Activated CD4-positive, alpha-beta T cell treated with anti-CD3 and anti-CD28 coated beads for 36 hours (primary cell): ENCODE results near the gene TRIM71. TPM values are rescaled to one million over a fixed set of nuclear protein-coding genes. Genes with fewer than 3 reads are reported as not detected.
"Not testable (repeated sequence)": the region's sequence is repeated elsewhere in the genome, so short reads cannot be mapped to it uniquely, and the experiment has no call there.

ENCODE experiments used
- ATAC-seq: fragments of 200-7000 bp; cut with Tn5 transposase; one replicate; pipeline ENCODE4 v1.10.0; 2021; ENCODE audit warnings: mild to moderate bottlenecking, moderate library complexity
- CTCF ChIA-PET: fragments of 350-600 bp; sonication (Branson Sonifier 250); formaldehyde crosslinking; loops from one replicate; lab custom pipeline; 2021; ENCODE audit warnings: antibody characterized with exemption; lab: Charles Lee
- POLR2A ChIA-PET: fragments of 350-600 bp; sonication (Branson Sonifier 250); formaldehyde crosslinking; loops from one replicate; lab custom pipeline; 2021; ENCODE audit warnings: antibody characterized with exemption, inconsistent platforms; lab: Charles Lee
- DNase-seq: peaks from one replicate; pipeline ENCODE4 v3.0.0-alpha.2; 2020
- H3K27ac Mint-ChIP-seq: one replicate; pipeline ENCODE4 v1.8.0; 2021; ENCODE audit warnings: mixed read lengths
- H3K27me3 Mint-ChIP-seq: one replicate; pipeline ENCODE4 v1.8.0; 2021; ENCODE audit warnings: mixed read lengths
- H3K36me3 Mint-ChIP-seq: one replicate; pipeline ENCODE4 v1.8.0; 2021; ENCODE audit warnings: low read depth, mixed read lengths
- H3K4me1 Mint-ChIP-seq: one replicate; pipeline ENCODE4 v1.8.0; 2021; ENCODE audit warnings: mixed read lengths
- H3K4me3 Mint-ChIP-seq: one replicate; pipeline ENCODE4 v1.8.0; 2021; ENCODE audit warnings: mild to moderate bottlenecking, moderate library complexity, mixed read lengths
- H3K9me3 Mint-ChIP-seq: one replicate; pipeline ENCODE4 v1.8.0; 2021; ENCODE audit warnings: low read depth, mixed read lengths
- intact Hi-C, 2 experiments: fragments of 100-400 bp; cut with DNase I in 1 of 2; cut with micrococcal nuclease in 1 of 2; formaldehyde crosslinking; loops; one replicate each; pipeline versions ENCODE4 v1.14.2 to v1.15.1; 2022 to 2024; cut with DNase I, micrococcal nuclease
- total RNA-seq, 2 experiments: library from RNA; stranded (reverse); gene quantifications; one replicate each; pipeline ENCODE4 v1.2.3, GENCODE V29; 2021

The TRIM71 gene
- total RNA-seq, 2 experiments from 2014 or later = 0.02 to 0.04 TPM

- Mint-ChIP-seq H3K4me1 (peaks cover 14% of the 10 kb centered on the region), H3K27ac (no peak overlapping the region), H3K27me3 (no peaks in the 10 kb centered on the region), H3K4me3 (no peak overlapping the region), H3K9me3 (no peaks in the 10 kb centered on the region), H3K36me3 (no peaks in the 10 kb centered on the region)
- intact Hi-C loops = no loop called here
- ChIA-PET CTCF (interaction anchor here (0.7 kb wide), 2 partner anchors 31 to 63 kb away, joined by 3 read pairs; no protein-coding TSS in a partner anchor), POLR2A (no interaction called here)
- DNase-seq (no peak), ATAC-seq (no peak)
These were observed 25.9 kb downstream of the TRIM71 start for GRCh38 chr3:32843510-32844321.

DNA sequence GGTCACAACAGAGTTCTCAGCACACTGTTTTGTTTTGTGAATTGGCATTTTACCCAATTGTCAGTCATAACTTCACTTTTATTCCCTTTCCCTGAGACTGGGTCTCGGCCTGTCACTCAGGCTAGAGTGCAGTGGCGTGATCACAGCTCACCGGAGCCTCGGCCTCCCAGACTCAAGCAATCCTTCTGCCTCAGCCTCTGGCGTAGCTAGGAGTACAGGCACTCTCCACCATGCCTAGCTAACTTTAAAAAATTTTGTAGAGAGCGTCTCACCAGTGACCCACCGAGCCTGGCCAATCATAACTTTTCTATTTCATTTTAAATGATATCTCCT, 26.5 kb downstream of the TRIM71 start:
- intact Hi-C loops = no loop called here
- POLR2A ChIA-PET = no interaction called here
- ATAC-seq = no peak
- no peak for DNase-seq
- CTCF ChIA-PET = interaction anchor here (0.7 to 1.6 kb wide), 3 partner anchors 8 to 64 kb away, joined by 3 read pairs; no protein-coding TSS in a partner anchor
- Mint-ChIP-seq H3K27ac (no peak overlapping the region), H3K27me3 (no peaks in the 10 kb centered on the region), H3K9me3 (no peaks in the 10 kb centered on the region), H3K36me3 (no peaks in the 10 kb centered on the region), H3K4me3 (no peak overlapping the region), H3K4me1 (peaks cover 14% of the 10 kb centered on the region)

DNA sequence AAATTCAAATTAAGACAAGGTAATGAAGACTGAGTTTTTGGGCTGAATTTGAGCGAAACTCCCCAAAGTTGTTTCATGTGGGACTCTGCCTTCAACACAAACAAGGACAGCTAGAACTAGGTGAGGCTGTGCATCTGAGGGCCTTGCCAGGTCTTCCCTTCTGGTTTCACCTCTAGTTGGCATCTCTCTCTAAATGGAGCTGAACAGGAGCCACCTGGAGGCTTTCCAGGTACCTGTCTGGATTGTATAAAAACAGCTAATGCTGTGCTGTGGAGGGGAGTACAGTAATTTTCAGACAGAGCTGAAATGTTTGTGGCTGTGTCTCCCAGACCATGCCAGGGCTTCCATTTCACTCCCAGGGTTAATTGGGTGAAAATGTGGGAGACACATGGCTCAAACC, 27.1 kb downstream of the TRIM71 start:
- Mint-ChIP-seq H3K4me3 (no peak overlapping the region), H3K36me3 (no peaks in the 10 kb centered on the region), H3K9me3 (no peaks in the 10 kb centered on the region), H3K27ac (no peak overlapping the region), H3K4me1 (peaks cover 14% of the 10 kb centered on the region), H3K27me3 (no peaks in the 10 kb centered on the region)
- intact Hi-C loops = no loop called here
- no peak for DNase-seq
- CTCF ChIA-PET = interaction anchor here (0.6 to 1.6 kb wide), 4 partner anchors 9 to 318 kb away, joined by 3 read pairs; no protein-coding TSS in a partner anchor
- ATAC-seq = no peak
- POLR2A ChIA-PET = no interaction called here

DNA sequence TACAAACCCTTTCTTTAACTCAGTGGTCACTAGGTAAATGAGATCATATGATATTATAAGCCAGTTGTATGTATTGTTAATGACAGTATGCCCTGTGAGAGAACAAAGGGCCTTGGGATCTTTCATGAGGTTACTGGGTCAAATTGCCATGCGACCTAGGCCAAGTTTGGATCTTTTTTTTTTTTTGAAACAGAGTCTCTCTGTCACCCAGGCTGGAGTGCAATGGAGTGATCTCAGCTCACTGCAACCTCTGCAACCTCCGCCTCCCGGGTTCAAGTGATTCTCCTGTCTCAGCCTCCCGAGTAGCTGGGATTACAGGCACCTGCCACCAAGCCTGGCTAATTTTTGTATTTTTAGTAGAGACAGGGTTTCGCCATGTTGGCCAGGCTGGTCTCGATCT, 27.7 kb downstream of the TRIM71 start:
- DNase-seq, H3K27ac Mint-ChIP-seq, POLR2A ChIA-PET, ATAC-seq, H3K27me3 Mint-ChIP-seq, intact Hi-C loops, H3K4me3 Mint-ChIP-seq, H3K36me3 Mint-ChIP-seq, H3K9me3 Mint-ChIP-seq: not testable (repeated sequence)
- H3K4me1 Mint-ChIP-seq = peaks cover 14% of the 10 kb centered on the region
- CTCF ChIA-PET = interaction anchor here (0.6 to 1.6 kb wide), 2 partner anchors 10 to 319 kb away, joined by 3 read pairs; no protein-coding TSS in a partner anchor

- CTCF ChIA-PET = interaction anchor here (0.7 kb wide), 1 partner anchor 98 kb away, joined by 6 read pairs; no protein-coding TSS in a partner anchor
- peaks cover 11% of the 10 kb centered on the region for H3K4me1 Mint-ChIP-seq
- intact Hi-C loops, POLR2A ChIA-PET, ATAC-seq, H3K9me3 Mint-ChIP-seq, DNase-seq, H3K27me3 Mint-ChIP-seq, H3K36me3 Mint-ChIP-seq, H3K27ac Mint-ChIP-seq, H3K4me3 Mint-ChIP-seq: not testable (repeated sequence)
These were observed 29.2 kb downstream of the TRIM71 start for GRCh38 chr3:32847045-32847444.

DNA sequence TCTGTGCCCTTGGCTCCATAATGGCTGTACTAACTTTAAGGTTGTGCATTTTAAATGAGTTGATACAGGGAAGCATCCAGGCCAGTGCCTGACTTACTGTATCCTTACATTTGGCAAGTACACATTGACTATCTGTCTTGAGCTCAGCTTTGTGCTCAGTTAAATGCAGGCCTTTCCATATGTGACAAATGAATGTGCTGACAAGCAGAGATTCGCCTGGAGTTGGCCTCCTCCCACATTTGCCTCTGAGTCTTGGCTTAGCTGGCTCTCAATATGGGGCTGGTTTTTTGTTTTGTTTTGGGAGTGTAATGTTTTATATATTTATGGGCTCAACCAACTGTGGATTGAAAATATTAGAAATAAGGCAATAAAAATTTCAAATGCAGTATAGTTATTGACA, 29.7 kb downstream of the TRIM71 start:
- no peaks in the 10 kb centered on the region for H3K9me3 Mint-ChIP-seq
- POLR2A ChIA-PET = no interaction called here
- CTCF ChIA-PET = no interaction called here
- no peaks in the 10 kb centered on the region for H3K27me3 Mint-ChIP-seq
- H3K36me3 Mint-ChIP-seq = no peaks in the 10 kb centered on the region
- DNase-seq (no peak), ATAC-seq (no peak)
- no peak overlapping the region for H3K4me3 Mint-ChIP-seq
- H3K4me1 Mint-ChIP-seq = peaks cover 7% of the 10 kb centered on the region
- H3K27ac Mint-ChIP-seq = no peak overlapping the region
- intact Hi-C loops = no loop called here

- DNase-seq (no peak), ATAC-seq (no peak)
- Mint-ChIP-seq H3K36me3 (no peaks in the 10 kb centered on the region), H3K4me3 (no peak overlapping the region), H3K27me3 (no peaks in the 10 kb centered on the region), H3K4me1 (no peaks in the 10 kb centered on the region), H3K9me3 (no peaks in the 10 kb centered on the region), H3K27ac (no peak overlapping the region)
- intact Hi-C loops = no loop called here
- CTCF ChIA-PET = interaction anchor here (0.5 kb wide), 1 partner anchor 637 kb away, joined by 3 read pairs; no protein-coding TSS in a partner anchor
- POLR2A ChIA-PET = no interaction called here
These were observed 30.4 kb downstream of the TRIM71 start for GRCh38 chr3:32848215-32848614.

- no peaks in the 10 kb centered on the region for H3K4me1 Mint-ChIP-seq
- no peak for DNase-seq
- POLR2A ChIA-PET = no interaction called here
- H3K36me3 Mint-ChIP-seq = no peaks in the 10 kb centered on the region
- intact Hi-C loops = no loop called here
- no peaks in the 10 kb centered on the region for H3K27me3 Mint-ChIP-seq
- H3K27ac Mint-ChIP-seq = no peak overlapping the region
- H3K4me3 Mint-ChIP-seq = no peak overlapping the region
- no peak for ATAC-seq
- CTCF ChIA-PET = no interaction called here
- no peaks in the 10 kb centered on the region for H3K9me3 Mint-ChIP-seq
These were observed 31.2 kb downstream of the TRIM71 start for GRCh38 chr3:32849046-32849445.

- ATAC-seq (no peak), DNase-seq (no peak)
- Mint-ChIP-seq H3K9me3 (no peaks in the 10 kb centered on the region), H3K4me3 (no peak overlapping the region), H3K36me3 (no peaks in the 10 kb centered on the region), H3K27ac (no peak overlapping the region), H3K4me1 (no peaks in the 10 kb centered on the region), H3K27me3 (no peaks in the 10 kb centered on the region)
- POLR2A ChIA-PET = no interaction called here
- intact Hi-C loops = no loop called here
- CTCF ChIA-PET = no interaction called here
These were observed 32.4 kb downstream of the TRIM71 start for GRCh38 chr3:32850226-32850625.

GRCh38 chr3:32850636-32851035, 32.8 kb downstream of the TRIM71 start:
- POLR2A ChIA-PET = no interaction called here
- no peaks in the 10 kb centered on the region for H3K36me3 Mint-ChIP-seq

GRCh38 chr3:32852146-32852545, 34.3 kb downstream of the TRIM71 start:
- CTCF ChIA-PET = interaction anchor here (0.6 to 0.8 kb wide), 4 partner anchors 11 to 73 kb away, joined by 3 to 4 read pairs (median 4); no protein-coding TSS in a partner anchor

More at GRCh38 chr3:32850636-32851035, 32.8 kb downstream of the TRIM71 start:
- intact Hi-C loops = no loop called here
- DNase-seq (no peak), ATAC-seq (no peak)
- no peaks in the 10 kb centered on the region for H3K27me3 Mint-ChIP-seq
- no peak overlapping the region for H3K27ac Mint-ChIP-seq
- CTCF ChIA-PET = no interaction called here
- no peaks in the 10 kb centered on the region for H3K4me1 Mint-ChIP-seq
- no peak overlapping the region for H3K4me3 Mint-ChIP-seq
- no peaks in the 10 kb centered on the region for H3K9me3 Mint-ChIP-seq

More at GRCh38 chr3:32852146-32852545, 34.3 kb downstream of the TRIM71 start:
- no peak for ATAC-seq
- no peaks in the 10 kb centered on the region for H3K27me3 Mint-ChIP-seq
- H3K36me3 Mint-ChIP-seq = no peaks in the 10 kb centered on the region
- no peak for DNase-seq
- intact Hi-C loops = no loop called here
- no peak overlapping the region for H3K4me3 Mint-ChIP-seq
- no peaks in the 10 kb centered on the region for H3K4me1 Mint-ChIP-seq
- no peak overlapping the region for H3K27ac Mint-ChIP-seq
- no peaks in the 10 kb centered on the region for H3K9me3 Mint-ChIP-seq
- POLR2A ChIA-PET = no interaction called here
